GM18505 (cell line): Measurements from ENCODE around the gene ADAM12.

Experiments used
- ATAC-seq: cut with Tn5 transposase; IDR thresholded peaks from one replicate; pipeline ENCODE4 v1.9.1; 2021; ENCODE audit not compliant: unreplicated experiment
- POLR2A ChIP-seq: IDR thresholded peaks from 4 replicates; pipeline ENCODE4 v1.6.1; 2011; ENCODE audit warnings: borderline replicate concordance; ENCODE audit not compliant: insufficient read depth, insufficient read length; ENCODE audit errors: extremely low read depth

Gene ADAM12

GRCh38 chr10:126214021-126214420, 174.3 kb downstream of the ADAM12 start:
- no peak for ATAC-seq
- TF ChIP-seq POLR2A, result no peak

- no peak for ATAC-seq
Observed at GRCh38 chr10:126212738-126213137, 175.5 kb downstream of the ADAM12 start.

GRCh38 chr10:126210051-126210651, 178.1 kb downstream of the ADAM12 start:
- no peak for TF ChIP-seq POLR2A
- ATAC-seq, result no peak

More at GRCh38 chr10:126212738-126213137, 175.5 kb downstream of the ADAM12 start:
- no peak for TF ChIP-seq POLR2A

GRCh38 chr10:126209451-126209850, 178.8 kb downstream of the ADAM12 start:
- no peak for TF ChIP-seq POLR2A
- ATAC-seq, result no peak

- TF ChIP-seq POLR2A, result no peak
- no peak for ATAC-seq
Observed at GRCh38 chr10:126208726-126209302, 179.5 kb downstream of the ADAM12 start.

- ATAC-seq, result no peak
- no peak for TF ChIP-seq POLR2A
Observed at GRCh38 chr10:126207851-126208250, 180.4 kb downstream of the ADAM12 start.

GRCh38 chr10:126207313-126207771, 180.9 kb downstream of the ADAM12 start:
- TF ChIP-seq POLR2A, result no peak
- ATAC-seq, result no peak

GRCh38 chr10:126205486-126206205, 182.6 kb downstream of the ADAM12 start:
- no peak for ATAC-seq
- TF ChIP-seq POLR2A, result no peak

GRCh38 chr10:126204320-126204719, 184.0 kb downstream of the ADAM12 start:
- TF ChIP-seq POLR2A, result no peak
- ATAC-seq, result no peak

- no peak for ATAC-seq
- no peak for TF ChIP-seq POLR2A
Observed at GRCh38 chr10:126203746-126204145, 184.5 kb downstream of the ADAM12 start.

- TF ChIP-seq POLR2A, result no peak
- ATAC-seq, result no peak
Observed at GRCh38 chr10:126201603-126202002, 186.7 kb downstream of the ADAM12 start.

- ATAC-seq, result no peak
- TF ChIP-seq POLR2A, result no peak
Observed at GRCh38 chr10:126199221-126199998, 188.9 kb downstream of the ADAM12 start.

- ATAC-seq, result no peak
- TF ChIP-seq POLR2A, result no peak
Observed at GRCh38 chr10:126198681-126199080, 189.6 kb downstream of the ADAM12 start.
